CD14-positive monocyte (primary cell): ENCODE measurements around the gene THAP2. TPM values are rescaled to one million over a fixed set of nuclear protein-coding genes. Genes with fewer than 3 reads are reported as not detected.

Source experiments
- DNase-seq, 3 donors: peaks; one replicate each; pipeline ENCODE4 v3.0.0-alpha.2; 2011 to 2022
- H2AFZ ChIP-seq: 2 replicates; pipeline ENCODE4 v1.6.0; 2012; ENCODE audit warnings: mild to moderate bottlenecking, low read depth, low read length, inconsistent platforms; ENCODE audit not compliant: insufficient read depth, poor library complexity, severe bottlenecking
- H3K27ac ChIP-seq, 2 donors: 1 replicate in 1 of 2; 2 replicates in 1 of 2; pipeline ENCODE4 v1.5.1; 2012 to 2013; ENCODE audit warnings: low read length in 2 of 2, control low read depth in 1 of 2, inconsistent platforms in 1 of 2, low read depth in 1 of 2, mild to moderate bottlenecking in 1 of 2
- H3K27me3 ChIP-seq, 2 donors: one replicate each; pipeline versions ENCODE4 v1.6.0 to v1.6.1; 2011 to 2013; ENCODE audit warnings: low read length in 2 of 2; ENCODE audit not compliant: control insufficient read depth in 2 of 2, insufficient read depth in 2 of 2
- H3K36me3 ChIP-seq, 2 donors: replicated peaks in 1 of 2; 1 replicate in 1 of 2; 2 replicates in 1 of 2; pipeline versions ENCODE4 v1.5.1 to v1.6.1; 2012 to 2013; ENCODE audit warnings: low read length in 2 of 2, control low read depth in 1 of 2, inconsistent platforms in 1 of 2, mild to moderate bottlenecking in 1 of 2; ENCODE audit not compliant: insufficient read depth in 2 of 2, control insufficient read depth in 1 of 2
- H3K4me1 ChIP-seq, 2 donors: 1 replicate in 1 of 2; 2 replicates in 1 of 2; pipeline versions ENCODE4 v1.5.1 to v1.6.1; 2012 to 2013; ENCODE audit warnings: low read length in 2 of 2, control low read depth in 1 of 2, inconsistent platforms in 1 of 2, mild to moderate bottlenecking in 1 of 2, moderate library complexity in 1 of 2; ENCODE audit not compliant: insufficient read depth in 2 of 2, control insufficient read depth in 1 of 2
- H3K4me2 ChIP-seq: replicated peaks from 2 replicates; pipeline ENCODE3; 2012; ENCODE audit warnings: low read length, moderate library complexity, mild to moderate bottlenecking; ENCODE audit not compliant: poor library complexity, severe bottlenecking; ENCODE audit errors: extremely low read depth
- H3K4me3 ChIP-seq, 3 experiments: fragments of 200-600 bp in 1 of 3; sonication (generic) in 1 of 3; replicated peaks in 1 of 3; 1 replicate in 2 of 3; 2 replicates in 1 of 3; pipeline ENCODE4 v1.5.1; 2011 to 2013; ENCODE audit warnings: low read length in 3 of 3, mild to moderate bottlenecking in 3 of 3, control low read depth in 2 of 3, low read depth in 2 of 3, inconsistent platforms in 1 of 3, moderate library complexity in 1 of 3
- H3K79me2 ChIP-seq: 2 replicates; pipeline ENCODE4 v1.6.0; 2012; ENCODE audit warnings: mild to moderate bottlenecking, control low read depth, inconsistent platforms, low read length, moderate library complexity; ENCODE audit not compliant: insufficient read depth
- H3K9ac ChIP-seq: 2 replicates; pipeline ENCODE4 v1.6.0; 2017; ENCODE audit warnings: low read length, mild to moderate bottlenecking; ENCODE audit not compliant: insufficient read depth, poor library complexity, severe bottlenecking
- H3K9me3 ChIP-seq, 2 donors: replicated peaks in 1 of 2; 1 replicate in 1 of 2; 2 replicates in 1 of 2; pipeline versions ENCODE4 v1.5.1 to v1.6.1; 2012 to 2013; ENCODE audit warnings: low read length in 2 of 2, control low read depth in 1 of 2; ENCODE audit not compliant: control insufficient read depth in 1 of 2, insufficient read depth in 1 of 2
- H4K20me1 ChIP-seq: 2 replicates; pipeline ENCODE4 v1.6.0; 2012; ENCODE audit warnings: mild to moderate bottlenecking, low read length, control low read depth, moderate library complexity; ENCODE audit not compliant: insufficient read depth
- H3K27ac Mint-ChIP-seq, 7 donors: one replicate each; pipeline ENCODE4 v1.8.0; 2020; ENCODE audit warnings: mild to moderate bottlenecking in 7 of 7, mixed read lengths in 7 of 7, moderate library complexity in 6 of 7, inconsistent platforms in 2 of 7
- H3K27me3 Mint-ChIP-seq, 3 donors: one replicate each; pipeline ENCODE4 v1.8.0; 2021 to 2022; ENCODE audit warnings: low read depth in 3 of 3, mild to moderate bottlenecking in 3 of 3, mixed read lengths in 3 of 3, moderate library complexity in 3 of 3, inconsistent platforms in 1 of 3
- H3K36me3 Mint-ChIP-seq, 2 donors: one replicate each; pipeline ENCODE4 v1.8.0; 2020; ENCODE audit warnings: mixed read lengths in 2 of 2, inconsistent platforms in 1 of 2, mild to moderate bottlenecking in 1 of 2
- H3K4me1 Mint-ChIP-seq: one replicate; pipeline ENCODE4 v1.8.0; 2020; ENCODE audit warnings: mild to moderate bottlenecking, mixed read lengths
- H3K4me3 Mint-ChIP-seq, 2 donors: one replicate each; pipeline ENCODE4 v1.8.0; 2020; ENCODE audit warnings: mild to moderate bottlenecking in 2 of 2, mixed read lengths in 2 of 2, moderate library complexity in 1 of 2
- H3K9me3 Mint-ChIP-seq, 7 donors: one replicate each; pipeline ENCODE4 v1.8.0; 2020 to 2022; ENCODE audit warnings: mixed read lengths in 7 of 7, mild to moderate bottlenecking in 6 of 7, moderate library complexity in 6 of 7, inconsistent platforms in 2 of 7
- CTCF ChIP-seq: fragments of 200-600 bp; IDR thresholded peaks from one replicate; pipeline ENCODE4 v1.8.0; 2022; ENCODE audit warnings: antibody characterized with exemption, mild to moderate bottlenecking
- WGBS: methylation state at CpG from one replicate; pipeline ENCODE4 v1.1.5; 2013; ENCODE audit warnings: missing lambda C conversion rate; ENCODE audit not compliant: insufficient coverage; 5-methylcytosine and 5-hydroxymethylcytosine counted together
- intact Hi-C, 2 donors: fragments of 100-400 bp; cut with micrococcal nuclease; formaldehyde crosslinking; loops; one replicate each; pipeline versions ENCODE4 v1.15.0 to v1.15.1; 2023
- polyA plus RNA-seq, 3 donors: library from polyadenylated mRNA; depleted of rRNA in 1 of 3; unstranded in 2 of 3; stranded (reverse) in 1 of 3; fragments of 300-500 nt in 2 of 3; fragments of >200 nt in 1 of 3; fragmentation: Illumina TruSeq in 2 of 3; gene quantifications; 1 replicate in 2 of 3; 2 replicates in 1 of 3; pipeline ENCODE4 v1.2.3, GENCODE V29; 2012 to 2021

THAP2 gene
- polyA plus RNA-seq, 3 donors: 3.5 to 16.3 (median 4.3) TPM

DNA sequence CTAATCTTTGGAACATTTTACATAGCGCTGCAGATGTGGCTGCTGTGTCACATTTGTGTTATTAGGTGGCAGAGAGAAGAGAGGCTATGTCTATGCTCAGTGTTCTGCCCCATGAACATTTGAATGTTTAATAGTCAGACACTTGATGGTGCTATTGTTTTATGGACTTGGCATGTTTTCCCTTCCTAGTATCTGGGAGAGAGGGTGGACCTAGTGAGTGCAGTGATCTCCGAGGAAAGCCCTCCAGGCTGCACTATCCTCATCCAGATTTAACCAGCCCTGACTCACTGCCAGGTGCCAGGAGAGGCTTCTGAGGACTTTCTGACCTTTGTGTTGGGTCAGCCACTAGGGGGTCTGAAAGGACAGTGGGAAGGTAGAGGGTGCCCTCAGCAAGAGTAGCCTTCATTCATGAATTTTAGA, 24.8 kb upstream of the THAP2 start:
- Mint-ChIP-seq H3K27me3 (peaks cover 0 to 2% (median 0%) of the 10 kb centered on the region in 3 donors), H3K27ac (peak overlapping the region in 3 of 7 donors; percentile 12 to 66 (median 50)), H3K4me3 (no peak overlapping the region), H3K36me3 (peaks cover 76 to 89% of the 10 kb centered on the region in 2 donors), H3K4me1 (peaks cover 6% of the 10 kb centered on the region), H3K9me3 (no peaks in the 10 kb centered on the region)
- Histone ChIP-seq H3K9ac (no peak overlapping the region), H4K20me1 (peaks cover 90% of the 10 kb centered on the region), H3K36me3 (peaks cover 92 to 100% of the 10 kb centered on the region in 2 donors), H3K4me3 (no peak overlapping the region), H3K4me2 (no peak overlapping the region), H2AFZ (no peak overlapping the region), H3K9me3 (no peaks in the 10 kb centered on the region), H3K4me1 (no peaks in the 10 kb centered on the region), H3K27me3 (no peaks in the 10 kb centered on the region), H3K27ac (peak overlapping the region in 1 of 2 donors; percentile 28), H3K79me2 (peaks cover 56% of the 10 kb centered on the region)
- intact Hi-C loops: no loop called here
- peak in 1 of 3 donors; percentile 13 for DNase-seq
- 100% methylated on average over 1 of the region's 2 CpGs for WGBS
- no peak for TF ChIP-seq CTCF

DNA sequence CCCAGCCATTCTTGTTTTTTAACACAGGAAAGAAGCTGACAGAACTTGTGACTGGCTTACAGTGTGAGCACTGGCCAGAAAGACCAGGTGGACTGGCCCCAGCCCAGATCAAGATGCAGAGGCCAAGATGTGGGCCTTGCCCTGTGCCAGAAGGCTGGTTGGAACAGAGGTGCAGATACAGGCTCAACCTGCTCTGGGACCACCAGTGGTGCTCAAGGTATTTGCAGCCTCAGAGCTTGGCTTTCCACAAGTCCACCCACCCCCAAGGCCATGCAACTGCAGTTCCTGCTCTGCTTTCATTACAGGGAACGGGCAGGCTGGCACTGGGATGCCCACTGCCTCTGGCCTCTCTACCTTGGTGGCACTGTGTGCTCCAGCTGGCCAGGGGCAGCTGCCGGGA, 23.8 kb upstream of the THAP2 start:
- Histone ChIP-seq H3K27ac (peak overlapping the region in 1 of 2 donors; percentile 28), H3K36me3 (peaks cover 84 to 99% of the 10 kb centered on the region in 2 donors), H3K79me2 (peaks cover 61% of the 10 kb centered on the region), H3K9ac (no peak overlapping the region), H4K20me1 (peaks cover 91% of the 10 kb centered on the region), H2AFZ (no peak overlapping the region), H3K4me2 (no peak overlapping the region), H3K4me1 (peaks cover 5 to 9% of the 10 kb centered on the region in 2 donors), H3K27me3 (no peaks in the 10 kb centered on the region), H3K4me3 (no peak overlapping the region), H3K9me3 (no peaks in the 10 kb centered on the region)
- Mint-ChIP-seq H3K27me3 (peaks cover 0 to 2% (median 0%) of the 10 kb centered on the region in 3 donors), H3K27ac (peak overlapping the region in 2 of 7 donors; percentile 54 to 60), H3K4me3 (no peak overlapping the region), H3K9me3 (no peaks in the 10 kb centered on the region), H3K36me3 (peaks cover 74 to 86% of the 10 kb centered on the region in 2 donors), H3K4me1 (peaks cover 12% of the 10 kb centered on the region)
- intact Hi-C loops: loop anchor here in 1 of 2 donors (10.0 kb wide), 1 partner anchor 114 kb away; the partner anchor contains the start of gene RAB21
- TF ChIP-seq CTCF: no peak
- WGBS: no CpG with 5 or more reads among the region's 2 CpGs
- DNase-seq: no peak
